NCI-H1417 (cell line): ENCODE results near the gene SH3BGRL.
"Not testable (repeated sequence)": the region's sequence is repeated elsewhere in the genome, so short reads cannot be mapped to it uniquely, and the experiment has no call there.

Experiments used
- DNase-seq, 3 experiments: peaks; one replicate each; lab custom pipeline; 2025; lab: John Stamatoyannopoulos, UW

Gene SH3BGRL

GRCh38 chrX:81259714-81260395 is 58.0 kb downstream of the SH3BGRL start:
- DNase-seq, result no peak

GRCh38 chrX:81261576-81261975 is 59.7 kb downstream of the SH3BGRL start:
- DNase-seq, result no peak

GRCh38 chrX:81263059-81263458 is 61.2 kb downstream of the SH3BGRL start:
- DNase-seq, result peak in 1 of 3 experiments; percentile 17

GRCh38 chrX:81278616-81279015 is 76.7 kb downstream of the SH3BGRL start:
- no peak for DNase-seq

GRCh38 chrX:81280148-81280547 is 78.2 kb downstream of the SH3BGRL start:
- DNase-seq, result no peak

GRCh38 chrX:81286075-81286474 is 84.2 kb downstream of the SH3BGRL start:
- DNase-seq, result no peak

- DNase-seq, result peak in 1 of 3 experiments; percentile 44
These were observed 84.7 kb downstream of the SH3BGRL start for GRCh38 chrX:81286608-81287007.

- no peak for DNase-seq
These were observed 90.1 kb downstream of the SH3BGRL start for GRCh38 chrX:81291996-81292395.

GRCh38 chrX:81294101-81294500 is 92.2 kb downstream of the SH3BGRL start:
- no peak for DNase-seq

- no peak for DNase-seq
These were observed 100.0 kb downstream of the SH3BGRL start for GRCh38 chrX:81301877-81302276.

- no peak for DNase-seq
These were observed 102.7 kb downstream of the SH3BGRL start for GRCh38 chrX:81304563-81304962.

GRCh38 chrX:81305240-81305639 is 103.3 kb downstream of the SH3BGRL start:
- DNase-seq, result no peak

- DNase-seq, result no peak
These were observed 106.4 kb downstream of the SH3BGRL start for GRCh38 chrX:81308086-81308829.

- DNase-seq, result no peak
These were observed 114.3 kb downstream of the SH3BGRL start for GRCh38 chrX:81316163-81316562.

GRCh38 chrX:81331653-81332052 is 129.8 kb downstream of the SH3BGRL start:
- DNase-seq, result not testable (repeated sequence)

- no peak for DNase-seq
These were observed 134.7 kb downstream of the SH3BGRL start for GRCh38 chrX:81336455-81337152.

GRCh38 chrX:81337805-81338204 is 135.9 kb downstream of the SH3BGRL start:
- no peak for DNase-seq

GRCh38 chrX:81338924-81339323 is 137.0 kb downstream of the SH3BGRL start:
- DNase-seq, result no peak

GRCh38 chrX:81345296-81345695 is 143.4 kb downstream of the SH3BGRL start:
- not testable (repeated sequence) for DNase-seq
